ENCODE data around the gene PCDH1.

DNA sequence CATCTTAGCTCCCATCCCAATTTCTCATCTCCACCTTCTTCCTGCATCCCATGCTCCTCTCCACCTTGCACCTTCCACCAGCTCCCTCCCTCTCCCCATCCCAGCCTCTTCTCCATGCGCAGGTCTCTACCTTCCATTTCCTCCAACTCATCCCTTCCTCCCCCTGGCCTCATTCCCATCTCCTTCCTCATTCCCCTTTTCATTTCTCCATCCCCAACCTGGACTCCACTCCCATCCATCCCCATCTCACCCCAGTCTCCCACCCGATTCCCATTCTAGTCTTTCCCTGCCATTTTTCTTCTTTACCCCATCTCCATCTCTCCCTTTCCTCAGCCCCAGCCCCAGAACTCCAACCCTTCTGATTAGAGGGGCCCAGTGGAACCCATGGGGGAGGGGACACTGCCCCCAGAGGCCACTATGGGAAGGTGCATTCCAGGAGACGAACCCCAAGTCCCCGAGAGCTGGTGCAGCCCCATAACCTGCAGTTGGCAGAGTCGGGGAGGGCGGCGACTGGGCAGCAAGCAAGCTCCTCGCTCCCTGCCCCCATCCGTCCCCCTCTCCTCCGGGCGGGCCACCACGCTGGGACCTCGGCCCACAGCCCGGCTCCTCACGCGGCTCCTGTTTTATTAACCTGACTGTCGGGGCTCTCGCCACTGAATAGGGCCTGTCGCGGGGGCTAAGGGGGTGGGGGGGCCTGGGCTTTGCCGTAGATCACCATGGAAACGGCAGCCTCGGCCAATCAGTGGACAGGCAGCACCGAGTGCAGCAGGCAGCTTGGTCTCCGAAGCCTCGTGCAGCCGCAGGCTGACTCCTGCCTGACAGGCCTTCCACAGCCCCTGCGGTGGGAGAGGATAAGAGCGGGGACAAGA is 66.7 kb downstream of the PCDH1 start:
- TF ChIP-seq, protein P1, sequence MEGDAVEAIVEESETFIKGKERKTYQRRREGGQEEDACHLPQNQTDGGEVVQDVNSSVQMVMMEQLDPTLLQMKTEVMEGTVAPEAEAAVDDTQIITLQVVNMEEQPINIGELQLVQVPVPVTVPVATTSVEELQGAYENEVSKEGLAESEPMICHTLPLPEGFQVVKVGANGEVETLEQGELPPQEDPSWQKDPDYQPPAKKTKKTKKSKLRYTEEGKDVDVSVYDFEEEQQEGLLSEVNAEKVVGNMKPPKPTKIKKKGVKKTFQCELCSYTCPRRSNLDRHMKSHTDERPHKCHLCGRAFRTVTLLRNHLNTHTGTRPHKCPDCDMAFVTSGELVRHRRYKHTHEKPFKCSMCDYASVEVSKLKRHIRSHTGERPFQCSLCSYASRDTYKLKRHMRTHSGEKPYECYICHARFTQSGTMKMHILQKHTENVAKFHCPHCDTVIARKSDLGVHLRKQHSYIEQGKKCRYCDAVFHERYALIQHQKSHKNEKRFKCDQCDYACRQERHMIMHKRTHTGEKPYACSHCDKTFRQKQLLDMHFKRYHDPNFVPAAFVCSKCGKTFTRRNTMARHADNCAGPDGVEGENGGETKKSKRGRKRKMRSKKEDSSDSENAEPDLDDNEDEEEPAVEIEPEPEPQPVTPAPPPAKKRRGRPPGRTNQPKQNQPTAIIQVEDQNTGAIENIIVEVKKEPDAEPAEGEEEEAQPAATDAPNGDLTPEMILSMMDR (IDR thresholded peaks at IDR 0.05), result peak in 2 of 4 experiments; percentile 13 to 53
- no peak for TF ChIP-seq POLR2A (IDR thresholded peaks at IDR 0.05)
- TF ChIP-seq EP300 (IDR thresholded peaks at IDR 0.05), result no peak

Measured in gastroesophageal sphincter (tissue), 3 donors.